Frontal cortex (tissue), 4 donors: ENCODE results near the gene PSMD6. TPM values are rescaled to one million over a fixed set of nuclear protein-coding genes. Genes with fewer than 3 reads are reported as not detected.

Source experiments
- DNase-seq, 2 donors: peaks; one replicate each; pipeline ENCODE4 v3.0.0; 2012; ENCODE audit warnings: low spot score in 2 of 2
- FAIRE-seq: peaks from 2 replicates; lab custom pipeline; 2012; peaks lifted over from hg19 to GRCh38; lab: Jason Lieb, UNC
- total RNA-seq: library from RNA; depleted of rRNA; stranded (reverse); fragments of >200 nt; gene quantifications from one replicate; pipeline ENCODE4 v1.2.3, GENCODE V29; 2014
- donor health status: control.
- donor health status: control.
- donor health status: control.

PSMD6 gene
- total RNA-seq, 1 donor from 2014 or later: 63.2 TPM

DNA sequence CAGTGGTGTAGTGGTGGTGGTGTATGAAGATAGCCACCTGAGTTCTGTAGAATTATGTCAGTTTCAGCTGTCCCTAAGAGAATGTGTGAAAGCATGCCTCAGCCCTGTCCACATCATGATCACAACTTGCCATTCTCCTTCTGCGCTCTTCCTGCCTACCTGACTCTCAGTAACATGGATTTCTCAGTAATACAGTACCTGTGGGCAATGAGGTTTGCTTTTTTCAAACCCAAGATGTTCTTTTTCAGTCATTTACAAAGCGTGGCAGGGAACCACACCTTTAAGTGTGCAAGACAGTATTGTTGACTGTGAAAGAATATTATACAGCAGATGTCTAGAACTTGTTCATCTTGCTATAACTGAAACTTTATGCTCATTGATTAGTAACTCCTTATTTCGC, 38.9 kb downstream of the PSMD6 start:
- FAIRE-seq: no peak
- no peak for DNase-seq

DNA sequence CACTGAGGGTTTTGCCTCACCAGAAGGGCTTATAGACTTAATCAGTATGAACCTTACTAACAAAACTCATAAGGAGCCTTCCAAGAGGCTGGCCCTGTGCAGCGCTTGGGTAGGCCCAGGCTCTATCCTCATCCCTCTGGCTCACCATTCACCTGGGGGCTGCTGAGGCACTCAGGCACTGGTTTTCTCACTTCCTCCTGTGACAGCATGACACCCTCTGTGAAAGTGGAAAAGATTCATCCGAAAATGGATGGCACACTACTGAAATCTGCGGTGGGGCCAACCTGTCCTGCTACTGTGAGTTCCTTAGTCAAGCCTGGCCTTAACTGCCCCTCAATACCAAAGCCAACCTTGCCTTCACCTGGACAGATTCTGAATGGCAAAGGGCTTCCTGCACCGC, 41.3 kb downstream of the PSMD6 start:
- no peak for FAIRE-seq
- no peak for DNase-seq

DNA sequence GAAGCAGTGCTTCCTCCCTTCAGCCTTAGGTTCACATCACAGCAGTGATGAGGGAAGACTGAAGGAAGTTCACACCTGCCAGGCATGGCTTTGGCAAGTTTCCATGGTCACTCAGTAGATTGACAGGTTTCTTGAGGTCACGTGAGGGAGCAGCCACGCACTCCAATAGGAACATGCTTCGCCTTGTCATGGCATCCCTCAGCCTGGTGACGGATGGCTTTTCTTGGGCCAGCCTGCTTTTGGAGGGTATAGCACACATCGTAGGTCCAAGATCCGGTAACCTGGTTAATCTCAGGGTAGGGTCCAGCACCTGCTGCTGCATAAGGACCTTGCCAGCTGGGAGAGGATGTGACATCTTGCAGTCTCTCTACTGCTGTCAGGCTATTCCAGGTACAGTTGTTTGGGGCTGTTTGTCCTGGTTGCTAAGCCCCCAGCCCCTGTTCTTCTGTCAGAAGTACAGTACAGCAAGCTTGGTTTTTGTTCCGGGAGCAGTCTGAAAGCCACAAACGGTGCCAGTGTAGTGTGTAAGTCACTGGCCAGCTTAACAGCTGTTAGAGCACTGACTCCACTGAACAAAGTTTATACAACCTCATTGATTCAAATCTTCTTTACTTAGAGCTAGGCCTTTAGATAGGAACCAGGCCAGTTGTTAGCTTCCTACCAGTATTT, 42.3 kb downstream of the PSMD6 start:
- DNase-seq (no peak), FAIRE-seq (no peak)

DNA sequence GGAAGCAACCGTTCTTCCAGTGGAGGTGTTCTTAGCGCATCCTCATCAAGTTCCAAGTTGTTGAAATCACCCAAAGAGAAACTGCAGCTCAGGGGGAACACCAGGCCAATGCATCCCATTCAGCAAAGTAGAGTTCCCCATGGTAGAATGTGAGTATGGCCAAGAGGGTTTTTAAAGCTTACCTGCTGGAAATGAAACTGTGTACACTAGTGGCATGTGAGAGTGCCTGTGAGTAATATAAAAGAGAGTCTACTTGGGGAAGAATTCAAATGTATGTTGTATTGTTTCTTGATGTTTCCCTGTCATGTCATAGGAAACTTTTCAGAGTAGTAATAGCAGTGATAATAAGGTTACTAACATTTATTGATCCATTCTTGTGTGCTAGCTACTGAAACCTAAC, 43.3 kb downstream of the PSMD6 start:
- FAIRE-seq: no peak
- no peak for DNase-seq

DNA sequence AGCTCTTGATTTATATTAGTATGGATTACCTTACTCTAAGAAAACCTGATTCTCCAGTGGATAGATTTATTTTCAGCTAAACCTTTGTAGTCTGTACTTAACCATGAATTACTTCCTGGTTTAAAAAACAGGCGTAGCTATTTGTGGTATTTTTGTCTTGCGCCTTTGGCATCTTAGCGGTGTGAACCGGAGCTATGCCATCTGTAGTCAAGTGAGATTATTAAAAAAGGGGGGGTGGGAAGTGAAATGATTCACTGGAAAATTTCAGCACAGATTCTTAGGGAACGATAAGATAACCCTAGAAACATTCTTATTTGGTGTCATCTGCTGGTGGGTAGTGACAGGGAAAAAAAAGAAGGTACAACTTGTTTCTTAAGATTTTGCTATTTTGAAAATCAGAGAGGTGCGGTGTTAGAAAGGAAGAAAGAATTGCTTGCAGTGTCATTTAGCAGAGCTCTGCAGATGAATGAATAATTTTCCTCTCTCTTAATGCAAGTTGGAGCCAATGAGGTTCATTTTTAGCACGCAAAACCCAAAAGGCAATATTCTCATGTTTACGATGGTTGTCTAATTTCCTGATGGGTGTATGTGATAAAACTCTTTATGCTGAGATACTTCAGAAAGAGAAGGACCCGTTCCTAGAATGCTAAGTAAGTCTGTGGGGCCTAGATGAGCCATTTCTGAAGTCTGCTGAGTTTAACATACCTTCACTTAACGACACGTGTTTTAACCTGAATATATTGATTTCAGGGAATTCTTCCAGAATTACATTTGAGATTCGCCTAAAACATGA, 44.0 kb downstream of the PSMD6 start:
- no peak for FAIRE-seq
- DNase-seq: no peak

DNA sequence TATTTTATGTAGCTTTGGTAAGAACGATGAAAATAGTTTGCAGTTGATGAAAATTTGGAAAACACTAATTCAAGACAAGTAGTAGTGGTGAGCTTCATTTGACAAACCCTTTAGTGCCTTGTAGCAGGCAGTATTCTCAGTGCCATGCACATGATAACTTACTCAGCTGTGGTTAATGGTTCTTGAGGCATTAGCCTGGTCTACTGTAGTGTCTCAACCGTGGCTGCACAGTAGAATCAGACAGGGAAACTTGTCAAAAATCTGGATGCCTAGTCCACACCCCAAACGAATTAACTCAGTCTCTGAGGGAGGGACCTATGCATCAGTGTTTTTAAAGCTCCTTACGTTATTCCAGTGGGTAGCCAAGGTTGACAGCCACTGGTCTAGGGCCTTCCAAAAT, 45.4 kb downstream of the PSMD6 start:
- FAIRE-seq (no peak), DNase-seq (no peak)

DNA sequence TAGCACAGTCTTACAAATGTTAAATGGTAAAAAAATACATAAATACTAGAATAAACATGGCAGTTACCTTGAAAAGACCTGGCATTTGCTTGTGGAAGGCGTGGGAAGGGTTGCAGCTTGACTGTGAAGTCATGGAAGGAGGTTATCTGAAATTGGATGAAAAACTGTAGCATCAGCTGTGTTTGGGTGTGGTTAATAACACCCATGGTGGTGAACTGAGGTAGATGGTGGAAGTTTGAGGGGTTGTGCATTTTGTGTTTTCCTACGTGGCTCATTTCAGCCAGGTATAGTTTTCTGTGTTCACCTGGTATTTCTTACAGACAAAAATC, 46.5 kb downstream of the PSMD6 start:
- DNase-seq (no peak), FAIRE-seq (no peak)

DNA sequence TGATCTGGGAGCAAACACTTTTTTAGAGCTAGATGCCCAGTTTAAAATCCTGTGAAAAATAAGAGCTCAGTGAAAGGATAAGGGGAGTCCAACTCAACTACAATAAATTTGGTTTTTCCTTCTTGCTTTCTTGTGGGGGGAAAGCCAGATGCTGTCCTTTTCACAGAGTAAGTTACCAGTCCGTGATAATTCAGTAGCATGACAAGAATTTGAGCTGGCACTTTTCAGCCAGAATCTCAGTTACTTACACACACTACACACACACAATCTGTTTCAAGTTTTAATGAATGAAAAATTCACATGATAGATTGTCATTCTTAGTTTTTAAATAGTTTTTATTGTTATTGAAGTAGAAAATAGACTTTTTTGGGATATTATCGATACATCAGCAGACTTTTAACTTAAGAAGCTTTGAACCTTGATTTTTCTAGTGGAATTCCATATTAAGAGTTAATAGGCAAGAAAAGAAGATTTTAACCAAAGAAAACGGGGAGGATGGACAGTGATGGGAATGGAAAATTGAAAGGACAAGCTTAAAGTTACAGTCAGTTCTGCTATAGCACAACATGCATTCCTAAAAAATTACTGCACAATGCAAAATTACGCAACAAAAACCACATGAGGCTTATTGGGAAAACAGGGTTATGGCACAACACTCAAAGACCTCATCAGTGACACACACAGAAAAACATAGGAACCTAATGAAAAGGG, 47.0 kb downstream of the PSMD6 start:
- FAIRE-seq: no peak

DNA sequence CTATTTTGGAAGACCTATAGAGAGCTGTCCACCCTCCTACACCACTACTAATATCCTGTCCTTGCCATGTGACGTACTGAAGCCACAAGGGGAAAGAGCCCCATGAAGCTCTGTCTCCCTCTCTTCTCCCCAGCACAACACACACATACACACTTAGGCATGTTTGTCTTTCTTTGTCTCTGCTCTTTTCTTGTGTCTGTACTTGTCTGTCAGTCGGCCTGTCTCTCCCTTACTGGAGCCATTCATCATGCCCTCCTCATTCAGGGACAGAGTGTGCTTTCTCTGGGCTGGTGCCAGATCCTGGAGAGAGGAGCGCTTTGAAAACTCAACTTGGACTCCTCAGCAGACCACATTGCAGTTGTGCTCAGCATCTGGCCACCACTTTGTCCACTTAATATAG, 47.6 kb downstream of the PSMD6 start:
- DNase-seq (peak; percentile 8 to 25), FAIRE-seq (no peak)

More for the DNA sequence above, 47.0 kb downstream of the PSMD6 start:
- DNase-seq: no peak

DNA sequence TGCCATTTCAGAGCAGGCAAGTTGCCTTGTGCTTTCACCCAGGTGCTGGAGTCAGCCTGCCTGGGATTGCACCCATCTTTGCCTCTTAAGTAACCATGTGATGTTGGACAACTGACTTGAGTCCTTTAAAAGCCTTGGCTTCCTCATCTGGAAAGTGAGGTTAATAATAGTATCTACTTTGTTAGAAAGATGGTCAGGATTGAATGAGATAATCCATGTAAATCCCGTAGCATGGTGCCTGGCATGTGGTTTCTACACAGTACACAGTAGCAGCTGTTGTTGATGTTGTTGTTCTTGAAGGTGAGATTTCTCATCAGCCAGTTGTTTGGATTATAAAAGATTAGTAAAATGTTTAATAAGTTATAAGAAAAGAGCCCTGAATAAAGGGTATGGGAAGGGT, 48.8 kb downstream of the PSMD6 start:
- no peak for FAIRE-seq
- no peak for DNase-seq

DNA sequence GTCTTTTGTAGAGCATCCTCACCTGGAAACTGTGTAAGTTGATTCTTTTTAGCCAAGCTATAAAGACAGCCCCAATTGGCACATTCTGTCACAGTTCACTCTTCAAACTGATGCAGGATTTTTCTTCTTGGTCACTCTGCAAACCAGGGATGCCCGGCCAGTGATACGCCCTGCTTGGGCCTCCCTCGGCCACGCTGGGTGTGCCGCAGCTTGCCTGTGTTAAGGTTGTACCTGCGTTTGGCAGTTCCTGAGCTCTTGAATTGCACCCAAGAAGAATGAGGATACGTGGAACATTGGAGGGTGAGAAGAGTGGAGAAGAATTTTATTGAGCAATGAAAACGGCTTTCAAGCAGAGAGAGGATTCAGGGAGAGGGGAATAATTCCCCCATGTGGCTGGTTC, 49.9 kb downstream of the PSMD6 start:
- DNase-seq: no peak
- no peak for FAIRE-seq

DNA sequence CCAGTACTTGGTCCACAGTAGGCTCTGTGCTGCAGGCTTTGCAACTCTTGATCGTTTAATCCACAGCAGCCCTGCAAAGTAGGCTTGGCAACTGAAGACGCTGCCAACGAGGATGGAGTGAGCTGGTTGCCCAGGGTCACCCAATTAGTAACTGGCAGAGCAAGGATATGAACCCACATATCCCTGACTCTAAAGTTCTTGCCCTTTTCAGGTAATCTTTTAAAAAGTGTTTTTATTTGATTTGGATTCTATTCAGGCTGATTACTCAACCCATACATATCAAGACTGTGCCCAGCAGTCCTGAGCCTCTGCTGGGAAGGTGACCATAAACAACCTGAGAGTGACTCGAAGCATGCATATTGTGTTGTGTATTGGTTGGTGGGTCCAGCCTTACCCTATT, 50.3 kb downstream of the PSMD6 start:
- DNase-seq (no peak), FAIRE-seq (no peak)

DNA sequence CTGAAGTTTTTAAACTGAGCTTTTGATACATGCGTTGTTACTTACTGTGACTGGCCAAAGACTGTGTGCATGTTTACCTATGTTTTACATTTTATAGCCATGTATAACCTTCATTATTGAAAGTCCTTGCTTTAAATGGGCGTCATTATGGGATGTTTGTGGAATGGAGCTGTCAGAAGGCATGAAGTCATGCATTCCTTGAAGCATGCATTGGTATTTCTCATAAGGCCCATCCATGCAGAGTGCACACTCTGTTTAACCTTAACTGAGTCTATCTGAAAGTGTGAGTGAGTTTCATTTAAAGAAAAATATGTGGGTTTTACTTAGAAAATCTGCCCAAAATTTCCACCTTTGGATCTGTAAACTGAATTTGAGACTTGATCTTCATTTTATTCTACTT, 51.1 kb downstream of the PSMD6 start:
- no peak for FAIRE-seq

DNA sequence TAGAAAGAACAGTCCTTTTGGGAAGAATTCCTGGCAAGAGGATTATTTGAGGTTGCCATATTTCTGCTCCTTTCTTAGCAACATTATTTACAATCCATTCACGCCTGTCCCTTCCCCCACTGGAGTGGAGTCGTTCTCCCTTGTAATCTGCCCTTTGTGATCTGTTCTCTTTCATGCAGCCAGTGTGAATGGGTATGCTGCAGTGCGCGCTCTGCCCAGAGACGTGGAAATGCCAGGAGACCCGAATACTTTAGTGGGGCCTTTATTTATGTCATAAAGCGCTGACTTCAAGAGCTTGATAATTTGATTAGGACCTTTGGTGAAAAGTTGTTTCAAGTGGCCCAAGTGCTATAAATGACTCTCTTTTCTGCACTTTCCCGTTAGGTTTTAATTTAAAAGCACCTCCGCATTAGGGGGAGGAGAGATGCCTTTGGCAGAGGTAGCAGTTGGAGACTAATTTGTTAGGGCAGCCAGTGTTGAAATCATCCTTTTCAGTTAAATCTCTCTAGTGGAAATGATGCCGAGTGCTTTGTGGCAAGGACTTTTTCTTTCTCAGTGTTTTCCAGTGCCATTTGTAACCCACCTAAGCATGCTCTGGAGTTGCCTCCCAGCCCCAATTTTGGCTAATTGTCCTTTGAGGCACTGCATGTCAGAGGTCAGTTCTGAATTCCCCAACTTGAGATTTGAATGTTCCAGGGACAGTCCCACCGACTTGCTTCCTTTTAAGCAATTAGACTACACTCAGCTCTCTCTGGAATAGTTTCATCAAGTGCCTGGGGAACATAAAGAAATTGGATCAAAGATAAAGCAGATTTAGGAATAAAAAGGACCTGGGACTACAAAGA, 52.4 kb downstream of the PSMD6 start:
- DNase-seq: no peak
- FAIRE-seq: no peak

More for the DNA sequence above, 51.1 kb downstream of the PSMD6 start:
- DNase-seq: no peak

DNA sequence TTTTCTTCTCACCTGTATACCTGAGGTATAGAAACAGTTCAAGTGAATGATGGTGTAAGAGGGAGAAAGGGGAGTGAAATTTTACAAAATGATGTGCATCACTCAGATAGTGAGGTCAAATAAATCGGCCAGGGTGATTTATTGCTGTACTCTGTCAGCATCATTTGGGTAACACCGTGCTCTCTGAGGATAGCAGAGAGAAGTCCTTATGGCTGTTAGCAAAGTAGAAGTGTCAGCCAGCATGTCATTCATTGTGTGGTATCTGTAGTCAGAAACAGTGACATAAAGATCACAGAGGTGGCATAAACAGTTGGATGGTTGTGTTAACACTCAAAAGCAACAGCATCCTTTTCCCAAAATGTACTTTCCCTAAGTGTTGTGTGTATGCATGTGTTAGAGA, 53.4 kb downstream of the PSMD6 start:
- no peak for FAIRE-seq

DNA sequence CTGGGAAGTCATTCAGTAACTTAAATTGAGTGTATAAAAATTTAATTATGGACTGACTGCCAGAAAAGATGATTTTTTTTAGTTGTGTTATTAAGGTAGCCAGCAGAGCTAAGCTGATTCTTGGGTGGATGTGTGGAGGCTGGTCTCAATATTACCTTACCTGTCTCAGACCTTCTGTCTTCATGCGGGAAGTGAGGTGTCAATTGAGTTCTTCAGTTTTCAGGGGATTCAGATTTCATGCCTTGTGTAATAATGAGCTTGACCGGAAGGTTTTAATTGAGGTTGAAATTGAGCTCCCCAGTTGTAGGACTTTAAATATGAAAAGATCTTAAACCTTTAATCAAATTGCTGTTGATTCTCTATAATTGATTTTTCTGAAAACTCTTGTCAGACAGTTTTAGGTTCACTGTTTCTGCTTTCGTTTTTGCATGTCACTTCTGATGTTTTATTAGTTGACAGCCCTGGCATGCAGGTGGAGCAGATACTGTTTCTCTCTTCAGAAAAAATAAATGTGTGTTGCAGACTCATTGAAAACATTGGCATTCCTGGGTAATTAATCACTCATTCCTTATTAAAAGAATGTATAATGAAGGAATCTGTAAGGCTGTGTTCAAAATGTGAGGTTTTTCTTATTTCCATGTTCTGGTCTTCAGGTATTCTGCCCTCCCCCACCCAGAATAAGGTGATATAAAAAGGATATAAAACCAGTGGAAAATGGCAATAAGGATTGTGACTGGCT, 54.5 kb downstream of the PSMD6 start:
- DNase-seq (no peak), FAIRE-seq (no peak)

More for the DNA sequence above, 53.4 kb downstream of the PSMD6 start:
- DNase-seq: no peak

DNA sequence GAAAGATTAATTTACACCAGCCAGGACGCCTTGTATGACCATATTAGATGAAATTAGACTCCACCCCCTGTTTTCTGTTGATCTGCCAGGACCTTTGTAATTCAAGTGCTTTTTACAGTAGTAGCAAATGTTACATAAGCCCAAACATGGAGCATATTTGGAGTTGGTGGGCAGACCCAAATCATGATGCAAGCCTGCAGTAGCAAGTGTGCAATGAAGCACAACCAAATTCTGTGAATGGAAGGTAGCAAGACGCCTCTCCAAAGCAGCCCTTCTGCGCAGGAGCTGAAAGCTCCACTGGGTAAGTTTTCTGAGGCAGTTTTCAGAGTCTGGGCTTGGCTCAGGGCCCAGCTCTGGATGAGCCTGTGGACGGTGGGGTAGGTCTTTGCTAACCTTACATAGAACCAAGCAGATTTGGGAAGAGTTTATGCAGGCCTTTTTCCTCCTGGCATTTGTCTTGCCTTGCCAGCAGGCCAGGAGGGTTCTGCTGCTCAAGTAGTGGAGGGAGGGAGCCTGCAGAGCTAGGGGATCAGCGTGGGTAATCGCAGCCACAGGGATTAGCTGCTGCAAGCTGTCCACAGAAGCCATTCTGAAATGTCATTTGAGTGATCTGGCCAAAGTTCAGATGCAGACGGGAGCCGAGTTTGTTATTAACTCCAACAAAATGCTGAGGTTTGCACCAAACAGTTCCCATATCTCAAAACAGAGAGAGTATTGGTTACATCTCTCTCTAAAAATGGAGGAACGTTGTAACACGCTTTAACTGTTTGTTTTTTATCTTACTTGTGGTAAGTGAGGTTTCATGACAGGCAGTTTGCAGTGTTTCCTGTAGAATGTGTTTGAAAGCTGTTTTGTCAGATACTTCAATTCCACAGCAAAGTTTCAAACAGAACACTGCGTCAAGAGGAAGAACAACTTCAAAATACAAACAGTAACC, 55.4 kb downstream of the PSMD6 start:
- FAIRE-seq (no peak), DNase-seq (no peak)

DNA sequence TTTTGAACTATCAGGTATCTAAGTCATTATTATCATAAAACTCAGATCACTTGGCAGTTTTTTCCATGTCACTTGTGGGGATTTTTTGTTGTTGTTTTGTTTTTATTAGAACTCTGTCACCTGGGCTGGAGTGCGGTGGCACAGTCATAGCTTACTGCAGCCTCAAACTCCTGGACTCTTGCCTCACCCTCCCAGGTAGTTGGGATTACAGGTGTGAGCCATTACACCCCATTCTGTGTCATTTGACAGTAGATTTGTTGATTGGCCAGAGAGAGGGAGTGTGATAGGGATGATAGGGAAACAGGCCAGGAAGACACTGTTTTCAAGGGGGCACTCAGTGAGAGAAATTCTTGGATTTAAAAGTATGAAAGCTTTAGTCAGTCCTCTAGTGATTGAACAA, 56.4 kb downstream of the PSMD6 start:
- FAIRE-seq: no peak
- no peak for DNase-seq

DNA sequence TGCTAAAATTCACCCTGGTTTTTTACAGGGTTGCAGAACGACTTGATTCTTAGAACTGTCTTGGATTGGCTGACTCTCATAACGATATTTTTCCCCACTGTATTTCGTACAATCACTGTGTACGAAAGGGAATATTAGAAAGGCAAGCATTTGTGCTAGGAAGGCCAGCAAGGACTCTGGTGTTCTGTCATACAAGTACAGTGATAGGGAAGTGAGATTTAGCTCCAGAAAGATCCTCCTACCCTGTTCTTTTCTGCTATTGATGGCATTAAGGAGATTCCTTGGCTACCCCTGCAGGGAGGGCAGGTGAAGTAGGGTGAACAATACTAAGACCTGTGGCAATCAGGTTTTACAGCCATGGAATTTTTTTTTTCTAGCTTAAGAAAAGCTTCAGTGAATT, 57.3 kb downstream of the PSMD6 start:
- DNase-seq (no peak), FAIRE-seq (no peak)
